ENCODE data around the gene HNRNPH2. TPM values are rescaled to one million over a fixed set of nuclear protein-coding genes. Genes with fewer than 3 reads are reported as not detected.

HNRNPH2 gene
- total and polyA plus RNA-seq, 10 of the 15 experiments (the other 5 are each of a cell fraction or from before 2014, with no cell fraction given) = 34.5 to 102 (median 61.4) TPM

DNA sequence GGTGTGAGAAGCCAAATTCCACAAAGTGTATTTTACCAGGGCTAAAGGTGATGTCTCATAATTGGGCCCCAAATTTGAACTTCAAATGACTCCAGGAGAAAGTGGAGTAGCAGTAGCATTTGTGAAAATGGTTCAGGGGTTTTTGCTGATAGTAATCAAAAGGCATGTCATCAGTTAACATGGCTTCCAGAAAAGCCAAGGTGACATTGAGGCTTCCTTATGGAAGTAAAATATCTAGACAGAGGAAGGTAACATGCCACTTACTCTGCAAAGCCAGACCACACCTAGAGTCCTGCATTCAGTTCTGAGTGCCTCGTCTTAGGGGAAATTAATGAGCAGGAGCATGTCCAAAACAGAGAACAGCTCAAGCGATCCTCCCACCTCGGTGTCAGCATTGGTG is 19.4 kb upstream of the HNRNPH2 start:
- Histone ChIP-seq H3K27me3 (replicated peaks in 1 of 2; ENCODE audit: control insufficient read depth in 2 of 2, insufficient read depth in 2 of 2, low read length in 1 of 2) (no peaks in the 10 kb centered on the region), H3K9me3 (replicated peaks; ENCODE audit: control insufficient read depth, insufficient read depth, low read length) (no peaks in the 10 kb centered on the region), H3K9ac (ENCODE audit: control insufficient read depth, insufficient read depth, low read length) (no peak overlapping the region), H2AFZ (ENCODE audit: control insufficient read depth, low read depth, low read length) (no peak overlapping the region), H3K27ac (ENCODE audit: control insufficient read depth, insufficient read depth) (no peak overlapping the region), H3K79me2 (ENCODE audit: control insufficient read depth, insufficient read depth, low read length) (peaks cover 46% of the 10 kb centered on the region), H3K36me3 (ENCODE audit: control insufficient read depth in 2 of 2, insufficient read depth in 2 of 2, low read length in 1 of 2) (no peaks in the 10 kb centered on the region), H3K4me1 (ENCODE audit: control insufficient read depth, insufficient read depth, low read length) (no peaks in the 10 kb centered on the region), H3K4me3 (no peak overlapping the region), H3K4me2 (ENCODE audit: control insufficient read depth, insufficient read depth) (no peak overlapping the region), H4K20me1 (ENCODE audit: control insufficient read depth, insufficient read depth) (no peaks in the 10 kb centered on the region)
- BruUV-seq (replicated peaks) = no TSS peak
- in situ Hi-C loops (cut with MboI) = no loop called here
- intact Hi-C loops (cut with micrococcal nuclease; ENCODE audit: unreplicated experiment) = loop anchor here (5.0 kb wide), 1 partner anchor 41 kb away; the partner anchor contains the start of gene TIMM8A
- TF ChIP-seq TBL1XR1 (IDR thresholded peaks at IDR 0.05; ENCODE audit: low read depth, low read length) (no peak), ESRRA (IDR thresholded peaks at IDR 0.05; ENCODE audit: low read length) (no peak), SMARCA5 (IDR thresholded peaks at IDR 0.05) (no peak), MXI1 (IDR thresholded peaks at IDR 0.05; ENCODE audit: low read depth, low read length) (no peak), RFX5 (IDR thresholded peaks at IDR 0.05; ENCODE audit: low read depth, low read length) (no peak), CHD4 (IDR thresholded peaks at IDR 0.05) (no peak), ZNF24 (IDR thresholded peaks at IDR 0.05) (no peak), SMAD1 (IDR thresholded peaks at IDR 0.05; ENCODE audit: low read depth, partially characterized antibody) (no peak), ZNF384 (IDR thresholded peaks at IDR 0.05; ENCODE audit: borderline replicate concordance, low read depth, low read length) (no peak), TCF3 (IDR thresholded peaks at IDR 0.05; ENCODE audit: borderline replicate concordance, insufficient read depth, low read depth, low read length) (no peak), JUNB (IDR thresholded peaks at IDR 0.05) (no peak)
- TF ChIP-seq, protein P1, sequence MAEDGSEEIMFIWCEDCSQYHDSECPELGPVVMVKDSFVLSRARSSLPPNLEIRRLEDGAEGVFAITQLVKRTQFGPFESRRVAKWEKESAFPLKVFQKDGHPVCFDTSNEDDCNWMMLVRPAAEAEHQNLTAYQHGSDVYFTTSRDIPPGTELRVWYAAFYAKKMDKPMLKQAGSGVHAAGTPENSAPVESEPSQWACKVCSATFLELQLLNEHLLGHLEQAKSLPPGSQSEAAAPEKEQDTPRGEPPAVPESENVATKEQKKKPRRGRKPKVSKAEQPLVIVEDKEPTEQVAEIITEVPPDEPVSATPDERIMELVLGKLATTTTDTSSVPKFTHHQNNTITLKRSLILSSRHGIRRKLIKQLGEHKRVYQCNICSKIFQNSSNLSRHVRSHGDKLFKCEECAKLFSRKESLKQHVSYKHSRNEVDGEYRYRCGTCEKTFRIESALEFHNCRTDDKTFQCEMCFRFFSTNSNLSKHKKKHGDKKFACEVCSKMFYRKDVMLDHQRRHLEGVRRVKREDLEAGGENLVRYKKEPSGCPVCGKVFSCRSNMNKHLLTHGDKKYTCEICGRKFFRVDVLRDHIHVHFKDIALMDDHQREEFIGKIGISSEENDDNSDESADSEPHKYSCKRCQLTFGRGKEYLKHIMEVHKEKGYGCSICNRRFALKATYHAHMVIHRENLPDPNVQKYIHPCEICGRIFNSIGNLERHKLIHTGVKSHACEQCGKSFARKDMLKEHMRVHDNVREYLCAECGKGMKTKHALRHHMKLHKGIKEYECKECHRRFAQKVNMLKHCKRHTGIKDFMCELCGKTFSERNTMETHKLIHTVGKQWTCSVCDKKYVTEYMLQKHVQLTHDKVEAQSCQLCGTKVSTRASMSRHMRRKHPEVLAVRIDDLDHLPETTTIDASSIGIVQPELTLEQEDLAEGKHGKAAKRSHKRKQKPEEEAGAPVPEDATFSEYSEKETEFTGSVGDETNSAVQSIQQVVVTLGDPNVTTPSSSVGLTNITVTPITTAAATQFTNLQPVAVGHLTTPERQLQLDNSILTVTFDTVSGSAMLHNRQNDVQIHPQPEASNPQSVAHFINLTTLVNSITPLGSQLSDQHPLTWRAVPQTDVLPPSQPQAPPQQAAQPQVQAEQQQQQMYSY (CRISPR knock-in tag; IDR thresholded peaks at IDR 0.05) = no peak
- TF ChIP-seq, protein P2, sequence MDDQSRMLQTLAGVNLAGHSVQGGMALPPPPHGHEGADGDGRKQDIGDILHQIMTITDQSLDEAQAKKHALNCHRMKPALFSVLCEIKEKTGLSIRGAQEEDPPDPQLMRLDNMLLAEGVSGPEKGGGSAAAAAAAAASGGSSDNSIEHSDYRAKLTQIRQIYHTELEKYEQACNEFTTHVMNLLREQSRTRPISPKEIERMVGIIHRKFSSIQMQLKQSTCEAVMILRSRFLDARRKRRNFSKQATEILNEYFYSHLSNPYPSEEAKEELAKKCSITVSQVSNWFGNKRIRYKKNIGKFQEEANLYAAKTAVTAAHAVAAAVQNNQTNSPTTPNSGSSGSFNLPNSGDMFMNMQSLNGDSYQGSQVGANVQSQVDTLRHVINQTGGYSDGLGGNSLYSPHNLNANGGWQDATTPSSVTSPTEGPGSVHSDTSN (IDR thresholded peaks at IDR 0.05; ENCODE audit: insufficient replicate concordance, low read depth, low read length) = no peak
- TF ChIP-seq, protein P3, sequence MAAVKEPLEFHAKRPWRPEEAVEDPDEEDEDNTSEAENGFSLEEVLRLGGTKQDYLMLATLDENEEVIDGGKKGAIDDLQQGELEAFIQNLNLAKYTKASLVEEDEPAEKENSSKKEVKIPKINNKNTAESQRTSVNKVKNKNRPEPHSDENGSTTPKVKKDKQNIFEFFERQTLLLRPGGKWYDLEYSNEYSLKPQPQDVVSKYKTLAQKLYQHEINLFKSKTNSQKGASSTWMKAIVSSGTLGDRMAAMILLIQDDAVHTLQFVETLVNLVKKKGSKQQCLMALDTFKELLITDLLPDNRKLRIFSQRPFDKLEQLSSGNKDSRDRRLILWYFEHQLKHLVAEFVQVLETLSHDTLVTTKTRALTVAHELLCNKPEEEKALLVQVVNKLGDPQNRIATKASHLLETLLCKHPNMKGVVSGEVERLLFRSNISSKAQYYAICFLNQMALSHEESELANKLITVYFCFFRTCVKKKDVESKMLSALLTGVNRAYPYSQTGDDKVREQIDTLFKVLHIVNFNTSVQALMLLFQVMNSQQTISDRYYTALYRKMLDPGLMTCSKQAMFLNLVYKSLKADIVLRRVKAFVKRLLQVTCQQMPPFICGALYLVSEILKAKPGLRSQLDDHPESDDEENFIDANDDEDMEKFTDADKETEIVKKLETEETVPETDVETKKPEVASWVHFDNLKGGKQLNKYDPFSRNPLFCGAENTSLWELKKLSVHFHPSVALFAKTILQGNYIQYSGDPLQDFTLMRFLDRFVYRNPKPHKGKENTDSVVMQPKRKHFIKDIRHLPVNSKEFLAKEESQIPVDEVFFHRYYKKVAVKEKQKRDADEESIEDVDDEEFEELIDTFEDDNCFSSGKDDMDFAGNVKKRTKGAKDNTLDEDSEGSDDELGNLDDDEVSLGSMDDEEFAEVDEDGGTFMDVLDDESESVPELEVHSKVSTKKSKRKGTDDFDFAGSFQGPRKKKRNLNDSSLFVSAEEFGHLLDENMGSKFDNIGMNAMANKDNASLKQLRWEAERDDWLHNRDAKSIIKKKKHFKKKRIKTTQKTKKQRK (IDR thresholded peaks at IDR 0.05; ENCODE audit: low read depth, low read length) = no peak
- ChIA-PET SMC1A (ENCODE audit: uncharacterized antibody, unreplicated experiment) (interaction anchor here (1.1 to 1.7 kb wide), 2 partner anchors 11 to 30 kb away, joined by 3 to 4 read pairs; no protein-coding TSS in a partner anchor), POLR2A (no interaction called here), RAD21 (ENCODE audit: unreplicated experiment) (no interaction called here), CTCF (no interaction called here)
- FAIRE-seq = no peak
- ATAC-seq = no peak
- WGBS (ENCODE audit: insufficient coverage, insufficient replicate concordance, low lambda C conversion rate, missing lambda C conversion rate) = 77% methylated on average over 3 of the region's 3 CpGs
- no peak for DNase-seq (ENCODE audit: low read depth, low spot score)
